Endothelial cell of umbilical vein (primary cell): ENCODE measurements around the gene SLC12A7. TPM values are rescaled to one million over a fixed set of nuclear protein-coding genes. Genes with fewer than 3 reads are reported as not detected.

Source experiments
- BruUV-seq: library from RNA; stranded (reverse); fragments of 400-500 nt; replicated peaks from 2 replicates; lab custom pipeline; 2021; lab: Mats Ljungman, UMichigan
- CTCF ChIA-PET: fragments of 300-600, 350-600 bp; sonication (Branson Sonifier 250); formaldehyde crosslinking; loops from one replicate; lab custom pipeline; 2021; ENCODE audit warnings: antibody characterized with exemption, inconsistent platforms; lab: Charles Lee
- POLR2A ChIA-PET: fragments of 300-600, 350-600 bp; sonication (Branson Sonifier 250); formaldehyde crosslinking; loops from one replicate; lab custom pipeline; 2021; ENCODE audit warnings: antibody characterized with exemption, inconsistent platforms; lab: Charles Lee
- DNase-seq: peaks from one replicate; pipeline ENCODE4 v3.0.0-alpha.2; 2011; ENCODE audit warnings: low read depth, low spot score
- FAIRE-seq: peaks from 2 replicates; lab custom pipeline; 2011; peaks lifted over from hg19 to GRCh38; lab: Jason Lieb, UNC
- H2AFZ ChIP-seq: 2 replicates; pipeline ENCODE4 v1.6.0; 2012; ENCODE audit warnings: low read depth, low read length, control low read depth, inconsistent platforms
- H3K27ac ChIP-seq: 2 replicates; pipeline ENCODE4 v1.5.1; 2011; ENCODE audit warnings: low read depth, mild to moderate bottlenecking, control low read depth, low read length, moderate library complexity; ENCODE audit not compliant: insufficient read depth
- H3K27me3 ChIP-seq, 2 experiments: 2 replicates each; pipeline versions ENCODE4 v1.6.0 to v1.6.1; 2011; ENCODE audit warnings: low read length in 2 of 2, mixed read lengths in 1 of 2; ENCODE audit not compliant: control insufficient read depth in 2 of 2, insufficient read depth in 2 of 2
- H3K36me3 ChIP-seq, 2 experiments: 2 replicates in 1 of 2; 3 replicates in 1 of 2; pipeline ENCODE4 v1.5.1; 2011; ENCODE audit warnings: low read length in 2 of 2, mild to moderate bottlenecking in 1 of 2, moderate library complexity in 1 of 2; ENCODE audit not compliant: control insufficient read depth in 2 of 2, insufficient read depth in 2 of 2; ENCODE audit errors: extremely low read depth in 1 of 2
- H3K4me1 ChIP-seq: 3 replicates; pipeline ENCODE4 v1.5.1; 2011; ENCODE audit warnings: mild to moderate bottlenecking, low read length; ENCODE audit not compliant: control insufficient read depth, insufficient read depth; ENCODE audit errors: extremely low read depth
- H3K4me2 ChIP-seq: 2 replicates; pipeline ENCODE4 v1.6.1; 2011; ENCODE audit warnings: low read length, control low read depth, mixed read lengths; ENCODE audit not compliant: insufficient read depth
- H3K4me3 ChIP-seq, 3 experiments: fragments of 200-600 bp in 1 of 3; sonication (generic), shearing (Covaris generic) in 1 of 3; replicated peaks in 1 of 3; 2 replicates each; pipeline ENCODE4 v1.5.1; 2011 to 2016; ENCODE audit warnings: control low read depth in 3 of 3, low read length in 3 of 3, mild to moderate bottlenecking in 2 of 3, inconsistent platforms in 1 of 3, low read depth in 1 of 3, moderate library complexity in 1 of 3; ENCODE audit not compliant: insufficient read depth in 1 of 3
- H3K79me2 ChIP-seq: 2 replicates; pipeline ENCODE4 v1.6.0; 2012; ENCODE audit warnings: low read length, inconsistent platforms; ENCODE audit not compliant: control insufficient read depth, insufficient read depth
- H3K9ac ChIP-seq: replicated peaks from 2 replicates; pipeline ENCODE3; 2011; ENCODE audit warnings: low read length, control low read depth; ENCODE audit not compliant: insufficient read depth; ENCODE audit errors: extremely low read depth
- H3K9me1 ChIP-seq: replicated peaks from 3 replicates; pipeline ENCODE4 v1.6.0; 2011; ENCODE audit warnings: mild to moderate bottlenecking, low read length; ENCODE audit not compliant: control insufficient read depth, insufficient read depth; ENCODE audit errors: extremely low read depth
- H3K9me3 ChIP-seq: replicated peaks from 2 replicates; pipeline ENCODE4 v1.5.1; 2012; ENCODE audit warnings: low read length, inconsistent platforms; ENCODE audit not compliant: control insufficient read depth, insufficient read depth
- H4K20me1 ChIP-seq: replicated peaks from 2 replicates; pipeline ENCODE3; 2011; ENCODE audit warnings: mild to moderate bottlenecking, low read length; ENCODE audit not compliant: control insufficient read depth, insufficient read depth; ENCODE audit errors: extremely low read depth
- EZH2 ChIP-seq: IDR thresholded peaks from 2 replicates; pipeline ENCODE4 v1.6.1; 2012; ENCODE audit warnings: borderline replicate concordance, low read depth, mild to moderate bottlenecking, moderate library complexity, low read length, inconsistent platforms; ENCODE audit not compliant: severe bottlenecking
- FOS ChIP-seq: IDR thresholded peaks from 2 replicates; pipeline ENCODE4 v1.6.1; 2011; ENCODE audit warnings: mild to moderate bottlenecking, low read length, moderate library complexity, borderline replicate concordance; ENCODE audit not compliant: insufficient read depth
- GATA2 ChIP-seq: IDR thresholded peaks from 2 replicates; pipeline ENCODE4 v1.7.0; 2011; ENCODE audit warnings: low read depth, mild to moderate bottlenecking, moderate library complexity, mixed read lengths, low read length; ENCODE audit not compliant: insufficient read length, insufficient read depth
- JUN ChIP-seq: IDR thresholded peaks from 2 replicates; pipeline ENCODE4 v1.6.1; 2011; ENCODE audit warnings: borderline replicate concordance, low read depth; ENCODE audit not compliant: insufficient read length, insufficient read depth
- MAX ChIP-seq: IDR thresholded peaks from 2 replicates; pipeline ENCODE4 v1.6.1; 2011; ENCODE audit not compliant: insufficient read depth, insufficient read length
- MYC ChIP-seq: IDR thresholded peaks from one replicate; pipeline ENCODE4 v1.6.1; 2011; ENCODE audit warnings: mild to moderate bottlenecking, low read depth, low read length
- POLR2A ChIP-seq: IDR thresholded peaks from 2 replicates; pipeline ENCODE4 v1.6.1; 2012; ENCODE audit warnings: low read depth, mild to moderate bottlenecking, control low read depth, low read length
- POLR2AphosphoS5 ChIP-seq: IDR thresholded peaks from 2 replicates; pipeline ENCODE4 v1.6.1; 2012; ENCODE audit warnings: low read depth, mild to moderate bottlenecking, control low read depth, low read length, moderate library complexity; ENCODE audit not compliant: insufficient read depth
- dilution Hi-C: fragments of 300-500 bp; cut with MboI; formaldehyde crosslinking; loops from one replicate; pipeline ENCODE4 v1.15.0; 2019; ENCODE audit warnings: low sequenced_read_pairs; ENCODE audit not compliant: extremely low pct_ligation_motif_present
- intact Hi-C: fragments of 100-400 bp; cut with micrococcal nuclease; formaldehyde crosslinking; loops from one replicate; pipeline ENCODE4 v1.10.0; 2022
- polyA plus RNA-seq, 4 experiments: library from polyadenylated mRNA; depleted of rRNA in 3 of 4; stranded (reverse) in 3 of 4; unstranded in 1 of 4; fragments of >200 nt; gene quantifications; 2 replicates each; pipeline versions ENCODE4 v1.2.1 to v1.2.3, GENCODE V29; 2011 to 2012; ENCODE audit warnings: missing spikeins in 1 of 4
- total RNA-seq: library from RNA; stranded (reverse); gene quantifications from 2 replicates; pipeline ENCODE4 v1.2.3, GENCODE V29; 2021

SLC12A7 gene
- total and polyA plus RNA-seq, 2 donors (not counting 3 experiments of a cell fraction or from before 2014, with no cell fraction given): 16.4 to 38.8 TPM

GRCh38 chr5:1136814-1137213 is 25.0 kb upstream of the SLC12A7 start:
- POLR2A ChIA-PET: no interaction called here
- no peak overlapping the region for H3K4me3 ChIP-seq
- H3K4me2 ChIP-seq: no peak overlapping the region
- no peaks in the 10 kb centered on the region for H3K27me3 ChIP-seq
- no peaks in the 10 kb centered on the region for H4K20me1 ChIP-seq
- no peaks in the 10 kb centered on the region for H3K79me2 ChIP-seq
- no peaks in the 10 kb centered on the region for H3K36me3 ChIP-seq
- dilution Hi-C loops (no loop called here), intact Hi-C loops (no loop called here)
- no peak overlapping the region for H3K27ac ChIP-seq
- CTCF ChIA-PET: no interaction called here
- BruUV-seq: no TSS peak
- H3K9ac ChIP-seq: no peak overlapping the region
- no peaks in the 10 kb centered on the region for H3K9me3 ChIP-seq
- no peak overlapping the region for H2AFZ ChIP-seq
- FAIRE-seq (no peak), DNase-seq (no peak)
- no peaks in the 10 kb centered on the region for H3K4me1 ChIP-seq
- no peaks in the 10 kb centered on the region for H3K9me1 ChIP-seq
- TF ChIP-seq MAX: peak; percentile 4
- TF ChIP-seq MYC: no peak
- TF ChIP-seq JUN: no peak
- TF ChIP-seq POLR2AphosphoS5: no peak
- TF ChIP-seq EZH2: no peak
- TF ChIP-seq GATA2: no peak

- CTCF ChIA-PET: no interaction called here
- dilution Hi-C loops: no loop called here
Observed at GRCh38 chr5:1135696-1136525, 24.0 kb upstream of the SLC12A7 start.

More at GRCh38 chr5:1135696-1136525, 24.0 kb upstream of the SLC12A7 start:
- H3K27ac ChIP-seq: no peak overlapping the region
- no peak for FAIRE-seq
- DNase-seq: no peak
- no peaks in the 10 kb centered on the region for H3K9me3 ChIP-seq
- no peaks in the 10 kb centered on the region for H3K79me2 ChIP-seq
- no peaks in the 10 kb centered on the region for H4K20me1 ChIP-seq
- intact Hi-C loops: no loop called here
- H3K4me2 ChIP-seq: no peak overlapping the region
- H3K4me3 ChIP-seq: no peak overlapping the region
- H3K4me1 ChIP-seq: no peaks in the 10 kb centered on the region
- no peak overlapping the region for H3K9ac ChIP-seq
- TF ChIP-seq POLR2AphosphoS5: no peak
- TF ChIP-seq MAX: no peak
- TF ChIP-seq GATA2: no peak
- no peak for TF ChIP-seq EZH2
- TF ChIP-seq JUN: no peak
- no peak for TF ChIP-seq MYC
- TF ChIP-seq FOS: no peak
- no peak for TF ChIP-seq POLR2A
- H3K27me3 ChIP-seq: no peaks in the 10 kb centered on the region
- POLR2A ChIA-PET: no interaction called here
- no peaks in the 10 kb centered on the region for H3K36me3 ChIP-seq
- H3K9me1 ChIP-seq: no peaks in the 10 kb centered on the region
- no TSS peak for BruUV-seq
- no peak overlapping the region for H2AFZ ChIP-seq
